GDM1 (cell line): ENCODE measurements around the gene CCS.
"Not testable (repeated sequence)": the region's sequence is repeated elsewhere in the genome, so short reads cannot be mapped to it uniquely, and the experiment has no call there.

Experiments
- DNase-seq: peaks from one replicate; lab custom pipeline; 2025; lab: John Stamatoyannopoulos, UW

The CCS gene

GRCh38 chr11:66592457-66593302, at the start of gene CCS, which contains the start of gene CCDC87:
CCS (plus strand) TSS chr11:66593185; CDS start chr11:66593262, 77 bp downstream.
CCDC87 (minus strand) TSS chr11:66593063; CDS start chr11:66593015, 48 bp downstream.
- peak; percentile 93 for DNase-seq

GRCh38 chr11:66543263-66544107, 49.5 kb upstream of the CCS start:
- DNase-seq: peak; percentile 36

GRCh38 chr11:66544952-66545351, 48.0 kb upstream of the CCS start:
- not testable (repeated sequence) for DNase-seq

GRCh38 chr11:66545701-66546367, 47.2 kb upstream of the CCS start, which contains the start of gene ZDHHC24:
ZDHHC24 (minus strand) TSS chr11:66546048; CDS start chr11:66546003, 45 bp downstream.
- DNase-seq: peak; percentile 92

- no peak for DNase-seq
Observed at GRCh38 chr11:66546368-66546965, 46.5 kb upstream of the CCS start, which contains the start of gene ACTN3. ACTN3 (plus strand) TSS chr11:66546903; CDS start chr11:66546938, 35 bp downstream.

GRCh38 chr11:66546966-66547661, 45.9 kb upstream of the CCS start:
- DNase-seq: no peak

GRCh38 chr11:66547662-66548009, 45.3 kb upstream of the CCS start:
- DNase-seq: no peak

- DNase-seq: no peak
Observed at GRCh38 chr11:66548041-66548440, 44.9 kb upstream of the CCS start.

- no peak for DNase-seq
Observed at GRCh38 chr11:66548774-66549630, 44.0 kb upstream of the CCS start.

GRCh38 chr11:66549696-66550095, 43.3 kb upstream of the CCS start:
- no peak for DNase-seq

GRCh38 chr11:66550887-66551286, 42.1 kb upstream of the CCS start:
- DNase-seq: no peak

- no peak for DNase-seq
Observed at GRCh38 chr11:66554602-66555001, 38.4 kb upstream of the CCS start.

- no peak for DNase-seq
Observed at GRCh38 chr11:66555416-66555815, 37.6 kb upstream of the CCS start.

- no peak for DNase-seq
Observed at GRCh38 chr11:66556086-66556485, 36.9 kb upstream of the CCS start.

- no peak for DNase-seq
Observed at GRCh38 chr11:66557733-66558326, 35.2 kb upstream of the CCS start.

- DNase-seq: no peak
Observed at GRCh38 chr11:66559142-66559865, 33.7 kb upstream of the CCS start.

GRCh38 chr11:66559866-66560676, 32.9 kb upstream of the CCS start:
- no peak for DNase-seq
